ENCODE measurements around the gene AHCYL1.

The AHCYL1 gene

GRCh38 chr1:110060662-110061060, 76.1 kb downstream of the AHCYL1 start:
- no peak for DNase-seq (ENCODE audit: low read depth in 2 of 2)

- no peak for DNase-seq (ENCODE audit: low read depth in 2 of 2)
Measured at GRCh38 chr1:110061341-110061740, 76.8 kb downstream of the AHCYL1 start.

GRCh38 chr1:110062612-110063011, 78.0 kb downstream of the AHCYL1 start:
- no peak for DNase-seq (ENCODE audit: low read depth in 2 of 2)

GRCh38 chr1:110063781-110064180, 79.2 kb downstream of the AHCYL1 start:
- no peak for DNase-seq (ENCODE audit: low read depth in 2 of 2)

GRCh38 chr1:110064576-110065337, 80.2 kb downstream of the AHCYL1 start:
- no peak for DNase-seq (ENCODE audit: low read depth in 2 of 2)

GRCh38 chr1:110065841-110066240, 81.3 kb downstream of the AHCYL1 start:
- DNase-seq (ENCODE audit: low read depth in 2 of 2) = no peak

- DNase-seq (ENCODE audit: low read depth in 2 of 2) = no peak
Measured at GRCh38 chr1:110067479-110067892, 82.9 kb downstream of the AHCYL1 start.

- no peak for DNase-seq (ENCODE audit: low read depth in 2 of 2)
Measured at GRCh38 chr1:110067893-110068645, 83.5 kb downstream of the AHCYL1 start.

GRCh38 chr1:110068646-110069403, 84.3 kb downstream of the AHCYL1 start:
- no peak for DNase-seq (ENCODE audit: low read depth in 2 of 2)

GRCh38 chr1:110069404-110070281, 85.1 kb downstream of the AHCYL1 start:
- no peak for DNase-seq (ENCODE audit: low read depth in 2 of 2)

- no peak for DNase-seq (ENCODE audit: low read depth in 2 of 2)
Measured at GRCh38 chr1:110070282-110070669, 85.7 kb downstream of the AHCYL1 start.

GRCh38 chr1:110070671-110071242, 86.2 kb downstream of the AHCYL1 start, which contains the start of gene ALX3:
Gene ALX3 (minus strand): TSS chr1:110070672. CDS start chr1:110070612, 60 bp downstream.
- DNase-seq (ENCODE audit: low read depth in 2 of 2) = no peak
